PFSK-1 (cell line): ENCODE results near the gene SON.

Experiments used
- FOXP2 ChIP-seq: optimal IDR thresholded peaks from 2 replicates; pipeline ENCODE3; 2011; ENCODE audit warnings: borderline replicate concordance, control low read depth, inconsistent platforms; ENCODE audit not compliant: insufficient read depth; ENCODE audit errors: extremely low read length, extremely low read depth
- POLR2AphosphoS5 ChIP-seq: IDR thresholded peaks from 2 replicates; pipeline ENCODE4 v1.6.1; 2012; ENCODE audit warnings: low read depth, mild to moderate bottlenecking, control low read depth, low read length, moderate library complexity
- SIN3A ChIP-seq: IDR thresholded peaks from 2 replicates; pipeline ENCODE4 v1.6.1; 2012; ENCODE audit warnings: mild to moderate bottlenecking, low read length, moderate library complexity, borderline replicate concordance; ENCODE audit not compliant: insufficient read depth
- TAF1 ChIP-seq: IDR thresholded peaks from 2 replicates; pipeline ENCODE4 v1.6.1; 2012; ENCODE audit warnings: low read length, control low read depth, borderline replicate concordance; ENCODE audit not compliant: insufficient read depth
- TF ChIP-seq, protein P1 (sequence below), 2 experiments: IDR thresholded peaks; 2 replicates each; pipeline versions ENCODE4 v1.6.1 to v1.8.0; 2011 to 2012; ENCODE audit warnings: low read depth in 2 of 2, low read length in 2 of 2, control low read depth in 1 of 2, inconsistent platforms in 1 of 2, mild to moderate bottlenecking in 1 of 2, moderate library complexity in 1 of 2; ENCODE audit not compliant: insufficient read depth in 1 of 2

The SON gene

DNA sequence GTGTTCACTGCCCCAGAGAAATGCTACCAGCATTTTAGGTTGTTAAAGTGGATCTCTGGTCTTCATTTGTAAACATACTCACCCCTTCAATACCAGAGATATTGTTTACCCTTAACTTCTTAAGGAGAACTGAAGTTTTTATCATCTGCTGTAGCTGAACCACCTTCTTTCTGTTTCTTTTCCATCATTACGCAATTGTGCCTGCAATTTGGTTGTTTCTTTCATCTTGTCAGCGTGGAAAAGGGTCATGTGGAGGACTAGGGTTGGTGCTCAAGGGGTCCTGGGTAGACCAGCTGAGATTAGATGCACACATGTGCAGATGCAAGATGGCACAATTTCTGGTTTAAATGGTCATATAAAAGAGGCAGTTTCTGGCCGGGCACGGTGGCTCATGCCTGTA is 23.9 kb upstream of the SON start:
- TF ChIP-seq POLR2AphosphoS5 (no peak), TAF1 (no peak), SIN3A (no peak), FOXP2 (no peak)
- TF ChIP-seq, protein P1, sequence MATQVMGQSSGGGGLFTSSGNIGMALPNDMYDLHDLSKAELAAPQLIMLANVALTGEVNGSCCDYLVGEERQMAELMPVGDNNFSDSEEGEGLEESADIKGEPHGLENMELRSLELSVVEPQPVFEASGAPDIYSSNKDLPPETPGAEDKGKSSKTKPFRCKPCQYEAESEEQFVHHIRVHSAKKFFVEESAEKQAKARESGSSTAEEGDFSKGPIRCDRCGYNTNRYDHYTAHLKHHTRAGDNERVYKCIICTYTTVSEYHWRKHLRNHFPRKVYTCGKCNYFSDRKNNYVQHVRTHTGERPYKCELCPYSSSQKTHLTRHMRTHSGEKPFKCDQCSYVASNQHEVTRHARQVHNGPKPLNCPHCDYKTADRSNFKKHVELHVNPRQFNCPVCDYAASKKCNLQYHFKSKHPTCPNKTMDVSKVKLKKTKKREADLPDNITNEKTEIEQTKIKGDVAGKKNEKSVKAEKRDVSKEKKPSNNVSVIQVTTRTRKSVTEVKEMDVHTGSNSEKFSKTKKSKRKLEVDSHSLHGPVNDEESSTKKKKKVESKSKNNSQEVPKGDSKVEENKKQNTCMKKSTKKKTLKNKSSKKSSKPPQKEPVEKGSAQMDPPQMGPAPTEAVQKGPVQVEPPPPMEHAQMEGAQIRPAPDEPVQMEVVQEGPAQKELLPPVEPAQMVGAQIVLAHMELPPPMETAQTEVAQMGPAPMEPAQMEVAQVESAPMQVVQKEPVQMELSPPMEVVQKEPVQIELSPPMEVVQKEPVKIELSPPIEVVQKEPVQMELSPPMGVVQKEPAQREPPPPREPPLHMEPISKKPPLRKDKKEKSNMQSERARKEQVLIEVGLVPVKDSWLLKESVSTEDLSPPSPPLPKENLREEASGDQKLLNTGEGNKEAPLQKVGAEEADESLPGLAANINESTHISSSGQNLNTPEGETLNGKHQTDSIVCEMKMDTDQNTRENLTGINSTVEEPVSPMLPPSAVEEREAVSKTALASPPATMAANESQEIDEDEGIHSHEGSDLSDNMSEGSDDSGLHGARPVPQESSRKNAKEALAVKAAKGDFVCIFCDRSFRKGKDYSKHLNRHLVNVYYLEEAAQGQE (IDR thresholded peaks at IDR 0.05; ENCODE audit: insufficient read depth in 1 of 2, low read depth in 2 of 2, low read length in 2 of 2): no peak

DNA sequence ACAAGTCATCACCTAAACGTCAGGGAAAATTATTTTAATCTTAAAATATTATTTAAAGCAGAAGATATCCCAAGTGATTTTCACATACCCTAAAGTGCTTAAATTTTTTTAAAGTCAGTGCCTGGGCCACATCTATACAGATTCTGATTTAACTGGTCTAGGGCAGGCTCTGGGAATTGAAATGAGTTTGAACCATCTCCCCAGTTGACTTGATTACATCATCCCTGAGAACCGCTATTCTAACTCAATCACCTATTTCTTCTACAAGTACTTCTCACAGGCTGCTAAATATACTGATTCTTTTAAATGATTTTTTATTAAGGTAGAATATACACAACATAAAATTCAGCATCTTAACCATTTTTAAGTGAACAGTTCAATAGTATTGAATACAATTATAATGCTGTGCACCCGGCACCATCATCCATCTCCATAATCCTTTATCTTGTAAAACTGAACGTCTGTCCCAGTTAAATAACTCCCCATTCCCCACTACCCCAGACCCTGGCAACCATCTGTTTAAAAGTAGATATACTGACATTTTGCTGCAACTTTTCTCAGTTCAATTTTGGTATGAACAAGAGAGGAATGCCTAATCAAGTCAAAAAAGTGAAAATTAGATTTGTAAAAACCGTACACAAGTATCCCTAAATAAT is 20.4 kb upstream of the SON start:
- no peak for TF ChIP-seq FOXP2
- TF ChIP-seq, protein P1 (IDR thresholded peaks at IDR 0.05; ENCODE audit: insufficient read depth in 1 of 2, low read depth in 2 of 2, low read length in 2 of 2): no peak
- no peak for TF ChIP-seq SIN3A
- TF ChIP-seq POLR2AphosphoS5: no peak
- no peak for TF ChIP-seq TAF1

DNA sequence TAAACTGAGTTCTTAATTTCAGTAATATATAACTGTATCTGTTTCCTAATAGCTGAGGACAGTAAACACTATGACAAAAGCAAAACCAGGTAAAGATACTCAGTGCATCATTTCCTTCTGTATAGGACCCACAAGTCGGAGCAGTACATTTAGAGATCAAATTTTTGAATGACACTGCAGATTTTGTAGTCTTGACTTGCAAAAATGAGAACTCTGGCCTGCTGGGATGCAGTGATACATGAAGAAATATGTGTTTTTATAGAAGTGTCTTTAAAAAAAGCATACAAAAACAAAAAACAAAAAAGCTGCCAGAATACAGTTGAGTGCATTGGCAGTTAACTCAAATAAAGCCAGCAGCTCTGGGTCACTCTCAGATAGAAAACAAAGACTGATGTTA is 19.9 kb upstream of the SON start:
- no peak for TF ChIP-seq FOXP2
- no peak for TF ChIP-seq TAF1
- no peak for TF ChIP-seq SIN3A
- TF ChIP-seq POLR2AphosphoS5: no peak
- TF ChIP-seq, protein P1 (IDR thresholded peaks at IDR 0.05; ENCODE audit: insufficient read depth in 1 of 2, low read depth in 2 of 2, low read length in 2 of 2): no peak

DNA sequence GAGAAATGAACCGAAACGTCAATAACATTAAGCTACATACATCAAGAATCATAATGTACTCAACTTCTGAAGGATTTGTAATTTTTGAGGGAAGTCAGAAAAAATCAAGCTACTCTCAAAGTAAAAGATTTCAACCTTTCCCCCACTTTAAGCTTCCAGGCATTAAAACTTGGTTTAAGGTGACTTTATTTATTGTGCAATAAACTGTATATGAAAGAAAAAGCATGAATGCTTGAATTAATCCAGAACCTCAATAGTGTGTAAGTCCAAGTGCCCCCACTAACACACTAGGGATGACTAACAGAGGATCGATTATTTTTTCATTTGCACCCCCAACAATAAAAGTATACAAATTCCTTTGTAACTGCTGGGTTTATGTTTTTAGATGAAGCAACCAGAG is 11.8 kb upstream of the SON start:
- TF ChIP-seq, protein P1 (IDR thresholded peaks at IDR 0.05; ENCODE audit: insufficient read depth in 1 of 2, low read depth in 2 of 2, low read length in 2 of 2): no peak
- TF ChIP-seq FOXP2: no peak
- no peak for TF ChIP-seq TAF1
- TF ChIP-seq SIN3A: no peak
- TF ChIP-seq POLR2AphosphoS5: no peak

DNA sequence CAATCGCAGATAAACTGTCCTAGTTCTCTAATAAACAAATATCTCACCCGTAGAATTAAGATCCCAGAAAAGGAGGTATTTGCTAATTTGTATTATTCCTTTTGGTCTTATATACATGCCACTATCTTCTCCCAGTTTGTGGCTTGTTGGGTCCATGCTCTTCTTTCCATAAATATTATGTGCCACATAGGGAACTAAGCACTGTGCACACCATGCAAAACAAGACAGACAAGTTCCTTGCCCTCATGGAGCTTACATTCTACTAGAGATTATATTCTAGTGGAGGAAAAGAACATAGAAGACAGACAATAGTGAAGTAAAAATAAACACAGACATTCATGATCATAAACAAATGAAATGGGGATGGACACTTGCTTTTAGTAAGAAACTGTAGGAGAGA is 5.6 kb upstream of the SON start:
- TF ChIP-seq, protein P1 (IDR thresholded peaks at IDR 0.05; ENCODE audit: insufficient read depth in 1 of 2, low read depth in 2 of 2, low read length in 2 of 2): no peak
- TF ChIP-seq TAF1: no peak
- TF ChIP-seq FOXP2: no peak
- no peak for TF ChIP-seq SIN3A
- no peak for TF ChIP-seq POLR2AphosphoS5
